Parathyroid adenoma (tissue), 2 donors: ENCODE measurements around the gene FAM3D.

Experiments used
- H2AFZ ChIP-seq: fragments of 300-600 bp; sonication (generic); one replicate; pipeline ENCODE4 v1.7.0; 2017; ENCODE audit warnings: antibody characterized with exemption, mild to moderate bottlenecking
- H3K27ac ChIP-seq: fragments of 300-600 bp; sonication (generic); one replicate; pipeline ENCODE4 v1.7.0; 2017
- H3K27me3 ChIP-seq: fragments of 300-600 bp; sonication (generic); one replicate; pipeline ENCODE4 v1.7.0; 2017; ENCODE audit warnings: low read length; ENCODE audit not compliant: control insufficient read depth, insufficient read depth
- H3K36me3 ChIP-seq: fragments of 300-600 bp; sonication (generic); one replicate; pipeline ENCODE4 v1.7.0; 2017; ENCODE audit warnings: low read length; ENCODE audit not compliant: control insufficient read depth, insufficient read depth
- H3K4me1 ChIP-seq: fragments of 300-600 bp; sonication (generic); one replicate; pipeline ENCODE4 v1.7.0; 2017; ENCODE audit warnings: control low read depth
- H3K4me2 ChIP-seq: fragments of 300-600 bp; sonication (generic); one replicate; pipeline ENCODE4 v1.7.0; 2017; ENCODE audit warnings: low read length
- H3K4me3 ChIP-seq: fragments of 300-600 bp; sonication (generic); one replicate; pipeline ENCODE4 v1.7.0; 2017; ENCODE audit warnings: low read depth, low read length
- H3K79me2 ChIP-seq: fragments of 300-600 bp; sonication (generic); one replicate; pipeline ENCODE4 v1.7.0; 2017; ENCODE audit warnings: control low read depth
- H3K9ac ChIP-seq: fragments of 300-600 bp; sonication (generic); one replicate; pipeline ENCODE4 v1.7.0; 2017; ENCODE audit warnings: mild to moderate bottlenecking
- H3K9me3 ChIP-seq: fragments of 300-600 bp; sonication (generic); one replicate; pipeline ENCODE4 v1.7.0; 2017; ENCODE audit warnings: low read length; ENCODE audit not compliant: control insufficient read depth
- CTCF ChIP-seq: fragments of 300-600 bp; sonication (generic); IDR thresholded peaks from one replicate; pipeline ENCODE4 v1.7.0; 2017; ENCODE audit warnings: antibody characterized with exemption, mild to moderate bottlenecking
- donor health status: primary hyperparathyroidism.

Gene FAM3D

DNA sequence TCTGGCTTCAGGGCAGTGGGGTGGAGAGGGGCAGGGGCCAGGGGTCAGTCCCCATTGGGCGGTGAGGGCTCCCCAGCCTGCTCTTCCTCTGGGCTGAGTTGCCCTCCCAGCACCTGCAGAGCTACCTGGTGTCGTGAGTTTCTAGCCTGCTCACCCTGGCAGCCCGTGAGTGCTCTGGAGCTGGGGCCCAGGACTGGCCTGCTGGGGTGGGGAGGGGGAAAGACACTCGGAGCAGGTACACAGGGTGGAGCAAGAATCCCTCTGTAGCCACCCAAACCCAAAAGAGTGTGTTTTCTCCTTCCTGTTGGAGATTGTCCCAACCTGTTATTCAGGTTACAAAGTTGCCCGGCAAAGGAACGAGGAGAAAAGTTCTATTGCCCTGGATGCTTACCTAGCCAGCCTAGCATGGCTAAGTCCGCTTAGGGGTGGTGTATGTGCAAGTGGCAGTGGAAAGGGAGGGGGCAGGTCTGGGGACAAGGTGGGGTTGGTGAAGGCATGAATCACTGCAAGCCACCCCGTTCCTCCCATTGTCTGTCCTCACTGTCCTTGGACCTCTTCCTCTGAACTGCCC lies 8.9 kb downstream of the FAM3D start:
- H3K4me3 ChIP-seq: no peak overlapping the region
- H3K4me1 ChIP-seq: peaks cover 5% of the 10 kb centered on the region
- H3K36me3 ChIP-seq: no peaks in the 10 kb centered on the region
- no peaks in the 10 kb centered on the region for H3K27me3 ChIP-seq
- no peak for TF ChIP-seq CTCF
- no peak overlapping the region for H3K4me2 ChIP-seq
- no peak overlapping the region for H3K27ac ChIP-seq
- no peaks in the 10 kb centered on the region for H3K9me3 ChIP-seq
- H3K9ac ChIP-seq: no peak overlapping the region
- H2AFZ ChIP-seq: no peak overlapping the region
- H3K79me2 ChIP-seq: no peaks in the 10 kb centered on the region

DNA sequence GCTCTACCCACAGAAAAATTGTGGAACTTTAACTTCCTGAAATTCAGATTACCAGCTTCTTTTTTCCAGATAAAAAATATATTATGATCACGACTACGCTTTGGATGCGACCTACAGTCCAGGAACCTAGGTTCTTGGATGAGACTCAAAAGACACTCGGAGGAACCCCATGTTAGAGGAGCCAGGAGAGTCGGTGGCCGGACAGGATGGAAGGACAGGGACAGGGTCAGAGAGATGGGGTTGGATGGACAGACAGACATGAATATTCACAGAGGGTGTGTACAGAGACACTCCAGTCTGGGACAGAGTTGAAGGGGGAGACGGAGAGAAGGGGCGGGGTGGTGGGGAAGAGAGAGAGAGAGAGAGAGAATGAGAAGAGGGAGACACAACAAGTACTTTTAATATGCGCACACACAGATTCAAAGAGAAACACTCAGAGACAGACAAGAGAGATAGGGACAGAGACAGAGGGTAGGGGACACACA lies 9.5 kb downstream of the FAM3D start:
- Histone ChIP-seq H2AFZ (no peak overlapping the region), H3K36me3 (no peaks in the 10 kb centered on the region), H3K79me2 (no peaks in the 10 kb centered on the region), H3K27ac (no peak overlapping the region), H3K9me3 (no peaks in the 10 kb centered on the region), H3K9ac (no peak overlapping the region), H3K4me1 (peaks cover 5% of the 10 kb centered on the region), H3K4me3 (no peak overlapping the region), H3K4me2 (no peak overlapping the region), H3K27me3 (no peaks in the 10 kb centered on the region)
- no peak for TF ChIP-seq CTCF

GRCh38 chr3:58656631-58657030 lies 9.9 kb downstream of the FAM3D start:
- no peaks in the 10 kb centered on the region for H3K79me2 ChIP-seq
- no peaks in the 10 kb centered on the region for H3K27me3 ChIP-seq
- H3K9ac ChIP-seq: no peak overlapping the region
- H3K4me3 ChIP-seq: no peak overlapping the region
- TF ChIP-seq CTCF: no peak
- H3K27ac ChIP-seq: no peak overlapping the region
- H3K9me3 ChIP-seq: no peaks in the 10 kb centered on the region
- H3K36me3 ChIP-seq: no peaks in the 10 kb centered on the region
- H3K4me1 ChIP-seq: peaks cover under 1% of the 10 kb centered on the region
- no peak overlapping the region for H2AFZ ChIP-seq
- no peak overlapping the region for H3K4me2 ChIP-seq

- Histone ChIP-seq H3K79me2 (no peaks in the 10 kb centered on the region), H3K4me1 (no peaks in the 10 kb centered on the region), H3K27ac (no peak overlapping the region), H2AFZ (no peak overlapping the region), H3K4me2 (no peak overlapping the region), H3K9me3 (no peaks in the 10 kb centered on the region), H3K27me3 (no peaks in the 10 kb centered on the region), H3K9ac (no peak overlapping the region), H3K4me3 (no peak overlapping the region), H3K36me3 (no peaks in the 10 kb centered on the region)
- TF ChIP-seq CTCF: no peak
These were observed 12.1 kb downstream of the FAM3D start for GRCh38 chr3:58654466-58654865.

DNA sequence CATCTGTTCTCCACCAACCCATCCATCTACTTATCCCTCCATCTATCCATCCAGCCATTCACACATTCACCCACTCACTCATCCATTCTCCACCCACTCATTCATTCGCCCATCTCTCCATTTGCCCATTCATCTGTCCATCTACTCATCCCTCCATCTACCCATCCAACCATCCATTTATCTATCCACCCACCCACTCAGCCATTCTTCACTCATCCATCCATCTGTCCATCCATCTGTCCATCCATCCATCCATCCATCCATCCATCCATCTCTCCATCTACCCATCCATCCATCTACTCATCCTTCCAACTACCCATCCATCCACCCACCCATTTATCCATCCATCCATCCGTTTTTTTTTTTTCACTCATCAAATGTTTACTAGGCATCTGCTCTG lies 13.9 kb downstream of the FAM3D start:
- H3K4me2 ChIP-seq: no peak overlapping the region
- H3K4me1 ChIP-seq: no peaks in the 10 kb centered on the region
- no peaks in the 10 kb centered on the region for H3K9me3 ChIP-seq
- no peak overlapping the region for H3K27ac ChIP-seq
- no peak for TF ChIP-seq CTCF
- H3K4me3 ChIP-seq: no peak overlapping the region
- H3K9ac ChIP-seq: no peak overlapping the region
- H3K36me3 ChIP-seq: no peaks in the 10 kb centered on the region
- H3K27me3 ChIP-seq: no peaks in the 10 kb centered on the region
- H3K79me2 ChIP-seq: no peaks in the 10 kb centered on the region
- no peak overlapping the region for H2AFZ ChIP-seq
